HG03139 (cell line): ENCODE results near the gene PLK4.
"Not testable (repeated sequence)": the region's sequence is repeated elsewhere in the genome, so short reads cannot be mapped to it uniquely, and the experiment has no call there.

Experiments
- ATAC-seq: cut with Tn5 transposase; IDR thresholded peaks from one replicate; pipeline ENCODE4 v1.9.1; 2021; ENCODE audit not compliant: unreplicated experiment

PLK4 gene

DNA sequence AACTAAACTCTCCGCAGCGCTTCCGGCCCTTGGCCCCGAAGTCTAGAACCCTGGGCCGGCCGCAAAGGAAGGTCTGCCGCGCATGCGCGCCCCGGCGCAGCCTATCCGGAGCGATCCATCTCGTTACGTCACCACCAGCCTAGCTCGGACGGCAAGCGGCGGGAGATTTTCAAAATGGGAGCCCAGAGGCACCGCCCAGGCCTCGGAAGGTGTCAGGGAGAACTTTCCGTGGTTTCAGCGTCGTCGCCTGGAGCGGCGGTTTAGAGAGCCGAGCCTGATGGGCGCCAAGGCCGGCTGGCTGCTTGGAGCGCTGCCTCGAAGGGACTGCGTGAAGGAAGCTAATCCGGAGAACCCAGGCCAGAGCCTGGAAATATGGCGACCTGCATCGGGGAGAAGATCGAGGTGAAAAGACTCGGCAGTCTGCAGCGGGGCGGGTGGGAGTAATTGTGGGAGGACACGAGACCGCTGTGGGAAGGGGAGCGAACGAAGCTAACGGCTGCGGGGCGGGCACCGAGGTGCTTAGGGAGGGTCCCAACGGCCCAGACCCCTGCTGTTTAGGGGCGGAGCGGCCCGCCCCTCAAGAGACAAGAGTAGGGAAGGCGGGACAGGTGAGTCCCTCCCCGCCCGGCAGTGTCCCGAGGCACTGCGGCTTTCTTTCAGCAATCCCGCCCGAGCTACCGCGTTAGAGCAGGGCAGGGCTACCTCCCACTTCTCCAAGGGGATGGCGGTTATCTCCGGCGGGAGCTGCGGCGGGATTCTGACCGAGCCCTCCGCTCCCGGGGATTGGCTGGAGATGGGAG is at the start of gene PLK4:
Gene PLK4 (plus strand): TSS at position 131 of the 800 bp plus-strand sequence. CDS start 242 bp downstream, at position 373.
- ATAC-seq: peak; percentile 88

DNA sequence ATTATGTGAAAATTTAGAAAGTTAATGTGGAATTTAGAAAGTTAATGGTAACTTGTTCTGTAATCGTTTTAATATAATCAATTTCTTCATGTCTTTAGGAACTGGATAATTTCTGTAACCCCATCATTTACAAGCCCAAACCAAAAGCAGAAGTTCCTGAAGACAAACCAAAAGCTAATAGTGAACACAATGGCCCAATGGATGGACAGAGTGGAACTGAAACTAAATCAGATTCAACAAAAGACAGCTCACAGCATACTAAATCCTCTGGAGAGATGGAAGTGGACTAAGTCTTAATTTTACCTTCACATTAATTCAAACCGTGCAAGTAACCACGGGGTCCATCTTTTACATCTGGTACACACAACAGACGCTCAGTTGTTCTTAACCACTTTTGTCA is 48.1 kb upstream of the PLK4 start:
- ATAC-seq: peak; percentile 61

DNA sequence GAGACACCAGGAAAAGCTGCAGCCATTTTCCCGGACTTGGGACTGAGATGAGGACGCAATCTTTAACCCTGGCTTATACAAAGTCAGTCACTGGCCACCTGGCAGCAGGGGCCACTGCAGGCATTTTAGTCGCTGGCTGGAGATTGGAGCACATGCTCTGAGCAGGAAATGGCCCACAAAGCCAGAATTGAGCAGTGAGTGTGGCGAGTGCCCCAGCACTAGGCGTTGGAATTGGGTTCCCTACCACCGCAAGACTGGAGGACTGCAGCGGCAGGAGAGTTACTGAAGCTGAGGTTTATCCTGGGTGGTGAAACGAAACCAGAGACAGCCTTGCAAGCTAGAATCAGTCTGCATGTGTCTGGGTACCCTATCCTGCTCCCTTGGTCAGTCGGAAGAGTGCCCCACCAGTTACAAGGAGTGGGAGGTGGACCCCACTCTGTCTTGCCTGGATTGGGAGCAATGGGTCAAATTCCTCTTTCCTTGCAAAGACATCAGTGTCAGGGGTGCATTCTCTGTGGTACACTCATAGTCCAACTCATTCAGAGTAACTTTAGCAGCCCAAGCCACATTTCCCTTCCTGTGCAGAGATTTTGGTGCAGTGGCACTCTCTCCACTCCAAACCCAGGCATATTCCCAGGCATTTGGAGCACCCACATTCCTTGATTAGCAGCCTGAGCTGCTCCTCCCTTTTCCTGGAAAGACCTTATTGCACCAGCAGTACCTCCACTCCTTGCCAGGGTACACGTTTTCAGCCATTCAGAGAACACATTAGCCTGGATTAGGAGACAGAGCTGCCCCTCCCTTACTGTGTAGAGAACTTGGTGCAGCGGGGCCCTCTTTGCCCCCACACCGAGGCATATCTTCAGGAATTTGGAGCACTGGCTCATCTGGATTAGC is 36.7 kb upstream of the PLK4 start:
- no peak for ATAC-seq

DNA sequence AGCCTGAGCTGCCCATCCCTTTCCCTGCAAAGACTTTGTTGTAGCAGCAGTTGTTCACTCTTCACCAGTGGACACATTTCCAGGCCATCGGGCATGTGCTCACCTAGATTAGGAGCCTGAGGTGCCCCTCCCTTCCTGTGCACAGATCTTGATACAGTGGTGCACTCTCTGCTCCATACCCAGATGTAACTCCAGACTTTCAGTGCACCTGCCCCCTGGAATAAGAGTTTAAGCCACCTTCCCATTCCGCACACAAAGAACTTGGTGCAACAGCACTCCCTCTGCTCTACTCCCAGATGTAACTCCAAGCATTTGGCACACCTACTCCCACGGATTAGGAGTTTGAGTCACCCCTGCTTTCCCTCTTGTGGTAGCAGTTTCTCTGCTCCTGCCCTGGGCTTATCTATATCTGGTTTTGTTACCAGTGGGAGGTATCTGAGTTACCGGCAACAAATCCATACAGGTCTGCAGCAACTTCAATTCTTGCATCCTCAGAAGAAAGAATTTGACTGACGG is 36.0 kb upstream of the PLK4 start:
- ATAC-seq: no peak

DNA sequence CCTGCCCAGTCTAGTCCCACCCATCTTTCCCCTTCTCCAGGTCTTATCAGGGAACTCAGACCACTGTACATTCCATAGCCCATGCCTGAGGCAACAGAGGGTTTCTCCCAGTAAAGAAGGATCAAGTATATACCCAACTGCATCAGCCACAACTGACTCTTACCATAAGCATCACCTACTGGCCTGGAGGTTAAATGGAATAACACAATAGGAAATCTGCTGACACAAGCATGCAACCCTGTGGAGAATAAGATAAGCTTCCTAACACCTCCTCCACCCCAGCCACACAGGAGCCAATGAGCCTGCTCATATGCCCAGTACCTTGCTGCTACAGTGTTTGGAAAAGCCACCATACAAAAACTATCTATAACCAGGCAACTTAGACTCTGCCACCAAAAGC is 34.6 kb upstream of the PLK4 start:
- no peak for ATAC-seq

DNA sequence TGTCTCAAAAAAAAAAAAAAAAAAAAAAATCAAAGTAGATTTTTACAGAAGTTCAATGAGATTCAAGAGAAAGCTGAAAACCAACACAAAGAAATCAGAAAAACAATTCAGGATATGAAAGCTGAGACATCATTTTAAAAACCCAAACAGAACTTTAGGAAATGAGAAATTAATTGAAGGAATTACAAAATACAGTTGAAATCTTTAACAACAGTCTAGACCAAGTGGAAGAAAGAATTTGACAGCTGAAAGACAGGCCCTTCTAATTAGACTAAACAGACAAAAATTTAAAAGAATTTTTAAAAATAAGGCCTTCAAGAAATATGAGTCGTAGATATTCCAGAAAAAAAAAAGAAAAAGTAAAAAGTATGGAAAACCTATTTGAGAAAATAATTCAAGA is 33.9 kb upstream of the PLK4 start:
- no peak for ATAC-seq

DNA sequence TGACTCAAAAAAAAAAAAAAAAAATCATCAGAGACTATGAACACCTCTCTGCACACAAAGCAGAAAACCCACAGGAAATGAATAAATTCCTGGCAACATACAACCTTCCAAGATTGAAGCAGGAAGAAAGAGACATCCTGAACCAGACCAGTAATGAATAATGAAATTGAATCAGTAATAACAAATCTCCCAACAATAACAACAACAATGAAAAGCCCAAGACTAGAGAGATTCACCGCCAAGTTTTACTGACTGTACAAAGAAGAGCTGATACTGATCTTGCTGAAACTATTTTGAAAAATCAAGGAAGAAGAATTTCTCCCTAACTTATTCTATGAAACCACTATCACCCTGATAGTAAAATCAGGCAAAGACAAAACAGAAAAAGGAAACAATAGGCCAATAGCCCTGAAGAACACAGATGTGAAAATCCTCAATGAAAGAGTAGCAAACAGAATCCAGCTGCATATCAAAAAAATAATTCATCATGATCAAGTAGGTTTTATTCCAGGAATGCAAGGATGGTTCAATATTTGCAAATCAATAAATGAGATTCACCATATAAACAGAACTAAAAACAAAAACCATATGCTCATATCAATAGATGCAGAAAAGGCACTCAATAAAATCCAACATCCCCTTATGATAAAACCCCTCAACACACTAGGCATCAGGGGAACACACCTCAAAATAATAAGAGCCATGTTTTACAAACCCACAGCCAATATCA is 31.0 kb upstream of the PLK4 start:
- ATAC-seq: no peak

DNA sequence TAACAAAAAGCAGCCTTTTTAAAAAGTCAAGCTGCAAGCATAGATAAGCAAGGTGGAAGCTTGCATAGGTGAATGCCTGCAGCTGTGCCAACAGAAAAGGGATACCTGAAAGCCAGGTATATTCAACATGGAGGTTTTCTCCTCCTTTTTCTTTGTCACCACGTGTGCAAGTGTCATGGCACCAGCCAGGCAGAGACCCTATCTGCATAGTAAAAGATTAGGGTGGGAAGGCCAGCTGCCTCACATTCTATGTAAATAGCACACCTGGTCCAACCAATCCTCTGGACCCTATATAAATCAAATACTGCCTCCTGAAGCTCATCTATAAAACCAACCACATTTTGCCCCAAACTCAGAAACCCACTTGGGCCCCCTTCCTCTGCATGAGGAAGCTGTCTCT is 28.0 kb upstream of the PLK4 start:
- ATAC-seq: no peak

DNA sequence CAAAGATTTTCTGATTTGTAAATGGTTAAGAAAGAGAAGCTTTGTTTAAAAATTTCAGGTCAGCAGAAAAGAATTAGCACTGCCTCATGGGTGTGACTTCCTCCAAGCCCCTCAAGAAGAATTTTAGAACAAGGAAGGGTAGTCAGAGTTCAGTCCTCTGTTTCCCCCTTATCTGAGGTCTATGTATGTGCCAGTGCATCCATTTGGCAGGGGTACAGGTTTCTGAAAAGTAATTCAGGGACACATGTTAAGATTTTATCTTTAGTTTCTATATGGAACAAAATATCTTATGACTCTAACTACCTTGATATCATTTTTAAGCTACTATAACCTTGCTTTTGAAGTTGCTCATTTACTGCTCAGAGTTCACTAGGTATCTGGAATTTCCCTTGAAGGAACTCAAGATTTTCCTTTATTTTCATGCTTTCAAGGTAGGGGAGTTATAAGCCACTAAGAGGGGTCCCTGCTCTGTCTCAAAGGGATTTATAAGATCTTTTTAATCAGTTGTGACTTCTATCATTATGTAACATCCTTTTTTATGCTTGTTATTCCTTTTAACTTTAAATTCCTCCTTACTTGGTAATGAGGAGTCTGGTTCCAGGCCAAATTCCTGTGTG is 24.4 kb upstream of the PLK4 start:
- peak; percentile 7 for ATAC-seq

DNA sequence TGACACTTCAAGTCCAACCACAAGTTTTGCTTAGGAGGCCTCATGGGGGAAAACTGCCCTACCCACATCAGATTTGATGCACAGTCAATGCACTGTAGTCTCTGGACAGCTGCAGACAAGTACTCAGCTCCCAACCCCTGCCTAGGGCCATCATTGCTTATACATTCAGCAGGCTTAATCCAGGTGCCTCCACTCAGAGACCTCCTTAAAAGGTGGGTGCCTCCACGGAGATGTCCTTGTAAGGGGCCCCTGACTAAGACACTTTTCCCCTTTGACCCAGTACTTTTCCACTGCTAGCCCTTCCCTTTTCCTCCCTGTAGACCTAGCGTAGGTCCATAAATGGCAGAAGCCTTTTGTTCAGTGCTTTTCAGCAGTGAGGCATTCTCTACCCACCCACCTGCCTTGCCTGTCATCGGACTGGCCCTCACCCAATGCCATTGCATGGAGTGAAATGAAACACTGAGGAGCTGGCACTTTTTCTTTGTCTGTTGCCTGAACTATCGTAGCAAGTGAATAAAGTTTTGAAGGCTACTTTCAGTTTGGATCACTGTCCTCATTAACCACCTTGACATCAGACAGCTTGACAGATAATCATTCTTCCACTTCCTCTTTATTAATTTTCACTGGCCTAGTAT is 23.8 kb upstream of the PLK4 start:
- ATAC-seq: peak; percentile 76

DNA sequence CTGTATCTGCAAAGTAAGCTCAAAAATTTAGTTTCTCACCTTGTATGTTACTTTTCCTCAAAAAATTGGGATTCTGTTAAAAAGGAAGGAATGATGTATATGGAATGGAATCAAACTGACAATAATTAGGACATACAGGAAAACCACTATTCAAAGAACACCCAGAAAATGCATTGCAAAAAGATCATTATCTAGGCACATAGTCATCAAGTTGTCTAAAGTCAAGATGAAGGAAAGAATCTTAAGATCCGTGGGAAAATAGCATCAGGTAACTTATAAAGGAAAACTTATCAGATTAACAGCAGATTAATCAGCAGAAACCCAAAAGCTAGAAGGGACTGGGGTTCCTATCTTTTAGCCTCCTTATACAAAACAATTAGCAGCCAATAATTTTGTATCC is 23.1 kb upstream of the PLK4 start:
- ATAC-seq: no peak

DNA sequence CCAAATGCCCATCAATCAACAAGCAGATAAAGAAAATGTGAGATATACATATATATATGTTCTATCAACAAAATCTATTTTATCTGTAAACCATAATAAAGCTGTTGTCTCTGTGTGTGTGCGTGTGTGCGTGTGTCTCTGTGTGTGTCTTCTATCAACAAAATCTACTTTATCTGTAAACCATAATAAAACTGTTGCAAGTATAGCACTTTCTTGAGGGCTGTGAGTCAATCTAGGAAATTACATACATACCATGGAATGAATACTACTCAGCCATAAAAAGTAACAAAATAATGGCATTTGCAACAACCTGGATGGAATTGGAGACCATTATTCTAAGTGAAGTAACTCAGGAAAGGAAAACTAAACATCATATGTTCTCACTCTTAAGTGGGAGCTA is 12.5 kb upstream of the PLK4 start:
- no peak for ATAC-seq

DNA sequence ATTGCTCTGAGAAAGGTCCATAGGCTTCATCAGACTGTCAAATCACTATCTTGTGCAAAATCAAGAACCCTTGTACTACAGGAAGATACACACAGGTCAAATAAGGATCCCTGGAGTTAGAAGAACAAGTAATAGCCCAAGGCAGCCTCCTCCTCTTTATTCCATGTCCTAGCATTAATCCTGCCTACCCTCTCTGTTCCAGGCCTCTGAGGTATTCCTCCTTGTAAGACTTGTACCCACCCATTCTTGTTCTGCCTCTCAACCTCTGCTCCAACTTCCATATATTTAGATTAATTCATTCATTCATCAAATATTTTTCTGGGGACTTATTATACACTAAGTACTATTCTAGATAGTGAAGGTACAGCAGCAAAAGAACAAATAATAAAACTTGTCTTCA is 10.4 kb upstream of the PLK4 start:
- ATAC-seq: no peak

DNA sequence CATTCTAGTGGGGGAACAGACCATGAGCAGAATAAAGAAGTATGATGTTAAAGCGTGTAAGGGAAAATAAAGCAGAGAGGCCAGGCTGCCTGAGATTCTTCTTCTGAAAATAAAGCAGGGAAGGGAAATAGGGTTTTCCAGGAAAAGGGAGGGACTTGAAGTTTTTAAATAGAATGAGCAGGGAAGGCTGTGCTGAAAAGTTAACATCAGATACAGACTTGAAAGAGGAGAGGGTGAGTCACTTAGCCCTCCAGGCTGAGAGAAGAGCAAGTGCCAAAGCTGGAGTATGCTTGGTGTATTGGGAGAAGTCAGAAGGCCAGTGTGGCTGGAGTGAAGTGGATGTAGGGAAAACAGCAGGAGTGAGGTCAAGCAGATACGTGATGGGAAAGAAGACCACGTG is 10.0 kb upstream of the PLK4 start:
- no peak for ATAC-seq

DNA sequence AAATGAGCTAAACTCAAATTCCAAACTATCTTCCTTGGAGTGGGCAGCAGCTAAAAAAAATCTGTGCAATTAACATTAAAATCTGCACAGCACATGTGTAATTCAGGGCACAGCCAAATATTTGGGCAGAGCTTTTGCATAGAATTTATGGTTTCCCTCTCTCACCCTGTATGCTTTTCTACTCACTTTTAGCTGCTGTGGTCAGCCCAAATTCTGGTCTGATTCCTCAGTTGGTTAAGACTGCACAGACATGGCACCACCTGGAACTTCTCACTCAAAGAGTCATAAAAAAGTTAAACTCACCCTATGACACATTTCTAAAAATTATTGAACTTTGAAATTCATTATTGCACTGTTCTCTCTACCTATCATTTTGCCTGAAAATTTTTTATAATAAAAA is 4.9 kb upstream of the PLK4 start:
- no peak for ATAC-seq

DNA sequence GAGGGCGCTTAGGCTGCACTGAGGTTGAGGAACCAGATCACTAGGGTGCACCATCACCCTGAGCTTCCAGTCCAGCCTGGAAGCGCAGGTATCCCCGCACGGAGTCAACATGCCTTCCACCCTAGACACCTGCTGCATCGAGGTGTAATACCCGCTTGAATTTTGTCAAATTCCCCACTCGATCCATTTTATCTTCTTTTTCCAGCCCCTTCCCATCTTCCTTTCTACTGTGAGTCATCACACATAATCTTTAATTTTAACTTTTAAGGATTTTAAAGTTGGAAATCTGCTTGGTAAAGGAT is 821 bp downstream of the PLK4 start:
- peak; percentile 44 for ATAC-seq

DNA sequence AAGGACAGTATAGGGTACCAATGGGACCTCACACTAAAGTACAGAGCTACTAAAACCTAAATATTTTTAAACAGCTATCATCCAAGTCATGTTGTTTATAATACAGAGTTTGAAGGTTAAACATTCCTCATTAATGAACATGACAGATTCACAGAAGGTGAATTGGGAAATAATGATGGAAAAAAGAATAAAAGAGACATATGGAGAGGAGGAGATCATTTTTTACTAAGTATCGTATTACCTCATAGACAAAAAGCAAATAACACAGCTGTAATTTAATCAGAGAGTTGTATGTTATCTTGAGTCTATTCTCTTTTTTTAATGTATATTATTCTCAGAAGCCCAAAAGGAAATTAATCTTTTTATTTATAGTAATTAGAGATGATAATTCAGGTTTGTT is 7.9 kb downstream of the PLK4 start:
- no peak for ATAC-seq

DNA sequence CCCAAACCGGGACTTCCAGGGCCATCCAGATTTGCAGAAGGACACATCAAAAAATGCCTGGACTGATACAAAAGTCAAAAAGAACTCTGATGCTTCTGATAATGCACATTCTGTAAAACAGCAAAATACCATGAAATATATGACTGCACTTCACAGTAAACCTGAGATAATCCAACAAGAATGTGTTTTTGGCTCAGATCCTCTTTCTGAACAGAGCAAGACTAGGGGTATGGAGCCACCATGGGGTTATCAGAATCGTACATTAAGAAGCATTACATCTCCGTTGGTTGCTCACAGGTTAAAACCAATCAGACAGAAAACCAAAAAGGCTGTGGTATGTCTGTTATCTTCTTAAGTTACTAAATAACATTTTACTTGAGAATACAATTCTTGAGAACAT is 9.2 kb downstream of the PLK4 start:
- ATAC-seq: no peak

DNA sequence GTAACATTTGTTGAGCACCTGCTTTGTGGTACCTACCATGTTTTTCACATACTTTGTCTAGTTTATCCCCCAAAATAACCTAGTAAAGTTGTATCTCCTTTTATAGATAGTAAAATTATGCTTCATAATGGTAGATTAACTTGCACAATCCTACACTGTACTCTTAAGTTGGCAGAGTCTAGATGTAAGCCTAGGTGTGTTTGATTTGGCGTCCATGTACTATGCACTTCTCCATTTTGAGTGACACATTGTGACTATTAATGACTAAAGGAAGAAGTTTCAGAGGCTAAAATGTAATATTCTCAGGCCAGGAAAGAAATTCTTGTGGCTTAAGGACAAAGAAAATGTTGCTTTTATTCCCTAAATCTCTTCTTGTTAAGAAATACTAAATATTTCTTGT is 15.4 kb downstream of the PLK4 start:
- ATAC-seq: no peak

DNA sequence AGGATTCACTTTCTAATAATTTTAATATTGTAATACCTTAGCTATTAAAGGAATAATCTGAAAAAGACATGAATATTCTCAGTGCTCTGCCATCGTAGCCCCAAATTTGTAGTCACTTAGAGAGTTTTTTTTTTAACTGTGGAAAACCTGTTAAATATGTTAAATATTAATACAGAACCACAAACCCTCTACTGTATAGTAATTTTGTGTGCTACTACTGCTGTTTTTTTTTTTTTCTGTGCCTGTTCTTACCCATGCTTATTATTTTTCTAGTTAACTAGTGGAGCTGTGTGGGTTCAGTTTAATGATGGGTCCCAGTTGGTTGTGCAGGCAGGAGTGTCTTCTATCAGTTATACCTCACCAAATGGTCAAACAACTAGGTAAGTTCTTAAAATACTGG is 15.8 kb downstream of the PLK4 start:
- no peak for ATAC-seq

DNA sequence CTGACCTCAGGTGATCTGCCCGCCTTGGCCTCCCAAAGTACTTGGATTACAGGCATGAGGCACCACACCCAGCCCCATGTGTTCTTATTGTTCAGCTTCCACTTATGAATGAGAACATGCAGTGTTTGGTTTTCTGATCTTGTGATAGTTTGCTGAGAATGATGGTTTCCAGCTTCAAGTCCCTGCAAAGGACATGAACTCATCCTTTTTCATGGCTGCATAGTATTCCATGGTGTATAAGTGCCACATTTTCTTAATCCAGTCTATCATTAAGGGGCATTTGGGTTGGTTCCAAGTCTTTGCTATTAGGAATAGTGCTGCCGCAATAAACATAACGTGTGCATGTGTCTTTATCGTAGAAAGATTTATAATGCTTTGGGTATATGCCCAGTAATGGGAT is 19.0 kb downstream of the PLK4 start:
- not testable (repeated sequence) for ATAC-seq
